BE2C (cell line): ENCODE results near the gene ROBO3.

ENCODE experiments used
- DNase-seq: peaks from one replicate; pipeline ENCODE4 v3.0.0-alpha.2; 2020
- H3K27me3 ChIP-seq: fragments of 250-450 bp; sonication (Bioruptor Pico); 2 replicates; pipeline ENCODE4 v1.5.1; 2020; ENCODE audit warnings: mild to moderate bottlenecking
- H3K36me3 ChIP-seq: fragments of 250-450 bp; sonication (Bioruptor Pico); 2 replicates; pipeline ENCODE4 v1.5.1; 2020; ENCODE audit warnings: mild to moderate bottlenecking
- H3K4me1 ChIP-seq: fragments of 250-450 bp; sonication (Bioruptor Pico); 2 replicates; pipeline ENCODE4 v1.5.1; 2020
- H3K4me3 ChIP-seq: 2 replicates; pipeline ENCODE4 v1.5.1; 2011; ENCODE audit warnings: low read depth, low read length
- H3K9me3 ChIP-seq: fragments of 250-450 bp; sonication (Bioruptor Pico); 2 replicates; pipeline ENCODE4 v1.5.1; 2020
- CTCF ChIP-seq: IDR thresholded peaks from 2 replicates; pipeline ENCODE4 v1.5.1; 2012; ENCODE audit warnings: mild to moderate bottlenecking, low read depth, low read length

The ROBO3 gene

DNA sequence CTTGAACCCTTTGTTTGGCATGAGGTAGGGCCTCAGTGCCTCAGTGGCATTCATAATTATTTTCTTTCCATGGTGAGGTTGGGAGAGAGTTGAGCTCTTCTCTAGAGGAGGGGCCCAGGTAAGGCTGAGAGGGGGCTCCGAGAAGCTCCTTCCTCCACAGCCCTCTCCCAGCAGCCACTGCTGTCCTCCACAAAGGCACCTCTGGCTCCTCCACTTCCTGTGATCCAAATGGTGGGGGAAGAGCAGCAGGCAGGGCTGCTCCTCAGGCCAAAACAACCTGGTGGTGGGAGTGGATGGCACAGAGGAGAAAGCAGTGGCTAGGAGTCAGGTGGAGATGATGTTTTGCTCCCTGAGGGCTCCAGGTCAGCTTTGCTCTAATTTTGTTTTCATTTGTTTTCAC is 19.1 kb downstream of the ROBO3 start:
- no peak for DNase-seq
- Histone ChIP-seq H3K4me3 (no peak overlapping the region), H3K36me3 (no peaks in the 10 kb centered on the region), H3K9me3 (no peaks in the 10 kb centered on the region), H3K4me1 (no peaks in the 10 kb centered on the region), H3K27me3 (no peaks in the 10 kb centered on the region)
- no peak for TF ChIP-seq CTCF

DNA sequence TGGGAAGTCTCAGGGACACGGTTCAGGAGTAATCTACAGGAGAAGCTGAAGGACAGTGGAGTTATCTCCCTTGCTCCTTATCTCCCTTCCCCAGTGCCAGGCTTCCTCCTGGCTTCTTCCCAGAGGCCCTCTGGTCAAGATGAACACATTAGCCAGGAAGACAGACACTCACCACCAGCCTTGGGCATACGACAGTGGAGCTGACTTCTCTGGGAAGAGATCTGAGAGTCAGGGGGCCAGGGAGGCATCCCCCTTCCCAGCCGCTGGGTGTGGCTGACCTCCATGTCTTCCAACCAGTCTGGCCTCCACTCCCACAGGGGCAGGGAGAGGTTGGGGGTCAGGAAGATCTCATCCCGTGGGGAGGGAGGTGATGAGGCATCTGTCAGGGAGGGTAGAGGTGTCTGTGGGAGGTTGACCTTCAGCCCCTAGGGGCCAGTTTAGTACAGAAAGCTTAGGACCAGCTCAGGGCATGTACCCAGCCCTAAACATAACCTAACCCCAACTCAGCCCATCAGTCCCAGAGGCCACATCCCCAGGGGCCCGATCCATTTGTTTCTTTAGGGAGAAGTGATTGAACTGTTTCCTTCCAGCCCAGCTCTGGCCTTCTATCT is 19.7 kb downstream of the ROBO3 start:
- no peaks in the 10 kb centered on the region for H3K4me1 ChIP-seq
- no peaks in the 10 kb centered on the region for H3K9me3 ChIP-seq
- no peak overlapping the region for H3K4me3 ChIP-seq
- H3K36me3 ChIP-seq: no peaks in the 10 kb centered on the region
- no peak for TF ChIP-seq CTCF
- H3K27me3 ChIP-seq: no peaks in the 10 kb centered on the region
- no peak for DNase-seq

DNA sequence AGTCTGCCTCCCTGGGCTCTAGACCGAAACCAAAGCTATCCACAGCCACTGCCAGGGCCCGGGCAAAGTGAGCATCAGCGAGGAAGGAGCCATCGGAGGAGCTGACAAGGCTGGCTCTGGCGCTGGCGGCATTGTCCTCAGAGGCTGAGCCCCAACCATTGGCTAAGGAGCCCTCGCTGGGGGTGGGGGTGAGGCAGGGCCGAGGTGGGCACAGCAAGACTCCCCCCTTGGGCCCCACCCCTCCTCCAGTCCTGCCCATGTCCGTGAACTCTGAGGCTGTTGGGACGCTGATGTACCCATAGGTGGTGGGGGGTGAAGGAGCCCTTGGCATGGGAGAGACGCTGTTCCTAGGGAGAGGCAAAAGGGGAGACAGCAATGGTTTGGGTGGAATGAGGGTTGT is 21.2 kb downstream of the ROBO3 start:
- TF ChIP-seq CTCF: no peak
- H3K4me3 ChIP-seq: no peak overlapping the region
- DNase-seq: no peak
- H3K27me3 ChIP-seq: no peaks in the 10 kb centered on the region
- H3K4me1 ChIP-seq: peaks cover 6% of the 10 kb centered on the region
- H3K9me3 ChIP-seq: no peaks in the 10 kb centered on the region
- H3K36me3 ChIP-seq: no peaks in the 10 kb centered on the region

DNA sequence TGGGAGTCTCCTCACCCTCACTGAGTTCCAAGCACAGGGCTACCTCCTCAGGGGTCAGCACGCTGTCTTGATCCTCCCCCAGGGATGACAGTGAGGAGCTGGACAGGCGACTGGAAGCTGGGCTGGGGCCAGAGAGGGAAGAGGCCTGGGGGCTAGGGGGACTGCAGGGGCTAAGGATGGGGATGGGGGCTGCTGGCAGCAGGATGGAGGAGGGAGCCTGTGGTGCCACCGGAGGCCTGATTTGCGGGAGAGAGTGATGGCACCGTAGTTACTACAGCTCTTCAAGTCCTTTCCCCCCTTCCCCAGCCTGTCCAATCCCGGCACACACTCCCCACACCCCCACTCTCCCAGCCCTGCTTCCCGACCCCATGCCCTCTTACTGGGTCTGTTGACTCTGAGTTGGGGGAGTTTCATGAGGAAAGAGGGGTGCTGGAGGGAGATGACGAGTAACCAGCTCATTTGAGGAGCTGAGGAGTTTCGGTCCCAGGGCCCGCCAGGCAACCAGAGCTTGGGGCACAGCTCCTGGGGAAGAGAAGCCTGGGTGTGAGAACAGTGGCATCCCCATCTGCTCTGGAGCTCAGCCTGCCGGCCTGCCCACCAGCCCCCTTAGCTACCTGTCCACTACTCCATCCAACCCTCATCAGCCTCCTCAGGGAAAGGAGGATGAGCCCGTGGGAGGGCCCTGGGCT is 21.9 kb downstream of the ROBO3 start:
- H3K36me3 ChIP-seq: no peaks in the 10 kb centered on the region
- H3K4me3 ChIP-seq: no peak overlapping the region
- H3K9me3 ChIP-seq: no peaks in the 10 kb centered on the region
- DNase-seq: no peak
- peaks cover 11% of the 10 kb centered on the region for H3K4me1 ChIP-seq
- TF ChIP-seq CTCF: no peak
- no peaks in the 10 kb centered on the region for H3K27me3 ChIP-seq

DNA sequence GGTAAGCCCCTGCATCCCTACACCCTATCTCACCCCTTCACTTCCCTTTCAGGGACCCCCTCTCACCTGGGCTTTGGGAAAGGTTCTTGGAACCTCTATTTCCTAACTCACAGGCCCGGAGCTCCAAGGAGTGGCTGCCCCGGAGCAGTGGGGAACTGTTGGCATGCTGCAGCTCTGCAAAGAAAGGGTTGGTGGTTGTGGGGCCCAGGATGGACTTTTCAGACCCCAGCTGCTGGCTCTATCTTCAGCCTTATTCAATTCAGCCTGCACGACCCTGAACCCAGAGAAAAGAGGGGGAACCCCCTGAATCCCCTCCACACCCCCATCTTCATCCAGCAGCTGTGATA is 22.4 kb downstream of the ROBO3 start:
- Histone ChIP-seq H3K4me1 (peaks cover 11% of the 10 kb centered on the region), H3K9me3 (no peaks in the 10 kb centered on the region), H3K4me3 (no peak overlapping the region), H3K36me3 (no peaks in the 10 kb centered on the region), H3K27me3 (no peaks in the 10 kb centered on the region)
- TF ChIP-seq CTCF: no peak
- no peak for DNase-seq
